Neural cell (in vitro differentiated cells): ENCODE data around the gene CTDSP2. TPM values are rescaled to one million over a fixed set of nuclear protein-coding genes. Genes with fewer than 3 reads are reported as not detected.

Experiments
- H2AFZ ChIP-seq: fragments of 200-600, 300-800 bp; sonication (generic), shearing (Covaris generic); 2 replicates; pipeline ENCODE4 v1.6.0; 2014; ENCODE audit warnings: low read depth, mild to moderate bottlenecking, antibody characterized with exemption, low read length, moderate library complexity
- H3F3A ChIP-seq: fragments of 200-600 bp; shearing (Covaris generic); 2 replicates; pipeline ENCODE4 v1.6.1; 2016; ENCODE audit warnings: mild to moderate bottlenecking, moderate library complexity, mixed read lengths, antibody characterized with exemption, low read length; ENCODE audit not compliant: insufficient read depth, poor library complexity, severe bottlenecking
- H3K27ac ChIP-seq: fragments of 200-600, 300-800 bp; sonication (generic), shearing (Covaris generic); 2 replicates; pipeline ENCODE4 v1.5.1; 2014; ENCODE audit warnings: mild to moderate bottlenecking, low read length, moderate library complexity
- H3K27me3 ChIP-seq: fragments of 300-800, 200-600 bp; sonication (generic), shearing (Covaris generic); 2 replicates; pipeline ENCODE4 v1.6.0; 2014; ENCODE audit warnings: mild to moderate bottlenecking, low read depth, low read length, moderate library complexity; ENCODE audit not compliant: insufficient read depth
- H3K36me3 ChIP-seq: fragments of 300-800, 200-600 bp; sonication (generic), shearing (Covaris generic); 2 replicates; pipeline ENCODE4 v1.5.1; 2014; ENCODE audit warnings: mild to moderate bottlenecking, antibody characterized with exemption, low read length, moderate library complexity; ENCODE audit not compliant: insufficient read depth
- H3K4me2 ChIP-seq: fragments of 300-800, 200-600 bp; sonication (generic), shearing (Covaris generic); 2 replicates; pipeline ENCODE4 v1.6.0; 2014; ENCODE audit warnings: mild to moderate bottlenecking, low read length
- H3K4me3 ChIP-seq: fragments of 300-800, 200-600 bp; sonication (generic), shearing (Covaris generic); 2 replicates; pipeline ENCODE4 v1.5.1; 2014; ENCODE audit warnings: mild to moderate bottlenecking, low read length, moderate library complexity
- H3K79me2 ChIP-seq: fragments of 200-600 bp; shearing (Covaris generic); replicated peaks from 2 replicates; pipeline ENCODE4 v1.6.0; 2014; ENCODE audit warnings: mild to moderate bottlenecking, low read length, moderate library complexity; ENCODE audit not compliant: insufficient read depth
- H3K9ac ChIP-seq: fragments of 300-800, 200-600 bp; sonication (generic), shearing (Covaris generic); 2 replicates; pipeline ENCODE4 v1.6.1; 2016; ENCODE audit warnings: mild to moderate bottlenecking, low read length, mixed read lengths
- H3K9me2 ChIP-seq: fragments of 200-600 bp; shearing (Covaris generic); 2 replicates; pipeline ENCODE4 v1.6.1; 2016; ENCODE audit warnings: mild to moderate bottlenecking, low read length, mixed read lengths; ENCODE audit not compliant: insufficient read depth
- H3K9me3 ChIP-seq: fragments of 200-600, 300-800 bp; sonication (generic), shearing (Covaris generic); 2 replicates; pipeline ENCODE4 v1.6.1; 2016; ENCODE audit warnings: mild to moderate bottlenecking, mixed run types, low read length, moderate library complexity, mixed read lengths
- H4K20me1 ChIP-seq: fragments of 200-600 bp; shearing (Covaris generic); 2 replicates; pipeline ENCODE4 v1.6.1; 2016; ENCODE audit warnings: mild to moderate bottlenecking, mixed run types; ENCODE audit not compliant: insufficient read depth
- CTCF ChIP-seq: fragments of 450-650 bp; IDR thresholded peaks from 2 replicates; pipeline ENCODE4 v1.5.1; 2014; ENCODE audit warnings: antibody characterized with exemption, mild to moderate bottlenecking, moderate library complexity; ENCODE audit not compliant: poor library complexity, severe bottlenecking
- EP300 ChIP-seq: fragments of 450-650 bp; conservative IDR thresholded peaks from 2 replicates; pipeline ENCODE4 v1.6.1; 2014; ENCODE audit warnings: antibody characterized with exemption, mild to moderate bottlenecking, moderate library complexity; ENCODE audit not compliant: poor library complexity, severe bottlenecking
- EZH2 ChIP-seq: fragments of 200-600, 300-800 bp; shearing (Covaris generic), sonication (generic); IDR thresholded peaks from 2 replicates; pipeline ENCODE4 v1.6.1; 2014; ENCODE audit warnings: antibody characterized with exemption, low read length, borderline replicate concordance, mild to moderate bottlenecking; ENCODE audit not compliant: insufficient read depth, poor library complexity, severe bottlenecking
- MXI1 ChIP-seq: fragments of 450-650 bp; conservative IDR thresholded peaks from 2 replicates; pipeline ENCODE4 v1.6.1; 2014; ENCODE audit warnings: antibody characterized with exemption, mild to moderate bottlenecking; ENCODE audit not compliant: poor library complexity, severe bottlenecking
- POLR2AphosphoS5 ChIP-seq: IDR thresholded peaks from 2 replicates; pipeline ENCODE4 v1.6.1; 2012
- RAD21 ChIP-seq: fragments of 450-650 bp; conservative IDR thresholded peaks from 2 replicates; pipeline ENCODE4 v1.6.1; 2014; ENCODE audit warnings: antibody characterized with exemption, mild to moderate bottlenecking, moderate library complexity
- REST ChIP-seq: IDR thresholded peaks from 2 replicates; pipeline ENCODE4 v1.6.1; 2012; ENCODE audit warnings: borderline replicate concordance
- SMC3 ChIP-seq: fragments of 450-650 bp; conservative IDR thresholded peaks from 2 replicates; pipeline ENCODE4 v1.6.1; 2014; ENCODE audit warnings: antibody characterized with exemption, mild to moderate bottlenecking, moderate library complexity; ENCODE audit not compliant: poor library complexity
- TAF1 ChIP-seq: IDR thresholded peaks from 2 replicates; pipeline ENCODE4 v1.6.1; 2012; ENCODE audit warnings: low read depth
- polyA plus RNA-seq: library from polyadenylated mRNA; depleted of rRNA; stranded (reverse); fragments of >200 nt; gene quantifications from 2 replicates; pipeline ENCODE4 v1.2.3, GENCODE V29; 2014

Gene CTDSP2
- polyA plus RNA-seq, 1 donor from 2014 or later: 23.6 TPM

DNA sequence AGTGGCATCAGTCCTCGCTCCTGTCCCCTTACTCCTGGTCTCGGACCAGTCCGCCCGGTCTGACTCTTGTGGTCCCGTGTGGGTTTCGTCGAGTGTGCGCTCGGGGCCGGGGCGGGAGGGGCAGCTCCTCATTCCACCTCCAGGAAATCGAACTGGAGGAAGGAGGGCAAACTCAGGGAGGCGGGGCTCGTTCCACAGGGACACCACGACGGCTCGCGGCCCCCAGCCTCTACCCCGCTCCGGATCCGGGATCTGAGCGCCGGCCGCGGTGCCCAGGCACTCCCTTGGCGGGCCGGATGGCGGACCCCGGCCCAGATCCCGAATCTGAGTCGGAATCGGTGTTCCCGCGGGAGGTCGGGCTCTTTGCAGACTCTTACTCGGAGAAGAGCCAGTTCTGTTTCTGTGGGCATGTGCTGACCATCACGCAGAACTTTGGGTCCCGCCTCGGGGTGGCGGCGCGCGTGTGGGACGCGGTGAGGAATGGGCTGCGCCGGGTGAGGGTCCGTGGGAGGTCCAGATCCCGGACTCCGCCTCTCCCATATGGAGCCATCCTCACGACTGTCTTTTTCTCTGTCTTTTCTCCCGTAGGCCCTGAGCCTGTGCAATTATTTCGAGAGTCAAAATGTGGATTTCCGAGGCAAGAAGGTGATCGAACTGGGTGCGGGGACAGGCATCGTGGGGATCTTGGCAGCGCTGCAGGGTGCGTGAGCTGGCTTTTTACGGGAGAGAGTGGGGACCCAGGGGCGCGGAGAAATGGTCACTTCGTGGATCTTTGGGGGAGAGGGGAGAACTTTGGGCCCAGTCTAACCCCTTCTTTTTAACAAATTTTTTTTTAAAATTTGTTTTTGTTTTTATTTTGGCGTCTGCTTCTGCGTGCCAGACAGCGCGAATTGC lies 73.9 kb downstream of the CTDSP2 start, which contains the start of gene EEF1AKMT3:
TSS of gene EEF1AKMT3 (plus strand) at position 186 of the 894 bp plus-strand sequence. CDS start at position 297, 111 bp downstream.
- Histone ChIP-seq H3K27ac (peak within 1 kb of the TSS; percentile 57), H4K20me1 (no peaks in the 10 kb centered on the region), H2AFZ (peak within 1 kb of the TSS; percentile 90), H3K4me3 (peak within 1 kb of the TSS; percentile 76), H3K79me2 (no peaks in the 10 kb centered on the region), H3F3A (no peaks in the 10 kb centered on the region), H3K4me2 (peak within 1 kb of the TSS; percentile 79), H3K27me3 (peaks cover under 1% of the 10 kb centered on the region), H3K9me3 (no peaks in the 10 kb centered on the region), H3K9ac (peak within 1 kb of the TSS; percentile 70), H3K36me3 (no peaks in the 10 kb centered on the region), H3K9me2 (no peaks in the 10 kb centered on the region)
- TF ChIP-seq POLR2AphosphoS5: no peak
- no peak for TF ChIP-seq SMC3
- no peak for TF ChIP-seq EP300
- no peak for TF ChIP-seq MXI1
- TF ChIP-seq TAF1: no peak
- TF ChIP-seq RAD21: no peak
- TF ChIP-seq REST: no peak
- no peak for TF ChIP-seq CTCF
- no peak for TF ChIP-seq EZH2

GRCh38 chr12:57771873-57772428 lies 74.6 kb downstream of the CTDSP2 start, which contains the start of gene METTL1:
Gene METTL1, minus strand, starts transcription at chr12:57772105. Its CDS starts 22 bp downstream, at chr12:57772083.
- H3K9me3 ChIP-seq: no peaks in the 10 kb centered on the region
- H3F3A ChIP-seq: no peaks in the 10 kb centered on the region
- H3K27ac ChIP-seq: peak within 1 kb of the TSS; percentile 57
- no peaks in the 10 kb centered on the region for H3K36me3 ChIP-seq
- H2AFZ ChIP-seq: peak within 1 kb of the TSS; percentile 90
- H3K4me2 ChIP-seq: peak within 1 kb of the TSS; percentile 79
- peak within 1 kb of the TSS; percentile 76 for H3K4me3 ChIP-seq
- H4K20me1 ChIP-seq: no peaks in the 10 kb centered on the region
- no peaks in the 10 kb centered on the region for H3K9me2 ChIP-seq
- peak within 1 kb of the TSS; percentile 70 for H3K9ac ChIP-seq
- TF ChIP-seq REST: no peak
- peak; percentile 53 for TF ChIP-seq EP300
- peak; percentile 100 for TF ChIP-seq MXI1
- peak; percentile 69 for TF ChIP-seq POLR2AphosphoS5
- no peak for TF ChIP-seq RAD21
- TF ChIP-seq SMC3: peak; percentile 49
- peak; percentile 49 for TF ChIP-seq TAF1
- TF ChIP-seq CTCF: no peak
- TF ChIP-seq EZH2: no peak
- H3K79me2 ChIP-seq: no peaks in the 10 kb centered on the region
- H3K27me3 ChIP-seq: peaks cover 8% of the 10 kb centered on the region
